Stromal cell of bone marrow (primary cell): ENCODE measurements around the gene IL1RN.
"Not testable (repeated sequence)": the region's sequence is repeated elsewhere in the genome, so short reads cannot be mapped to it uniquely, and the experiment has no call there.

Experiments used
- DNase-seq: peaks from one replicate; pipeline ENCODE4 v3.0.0-alpha.2; 2012; ENCODE audit warnings: low read depth

IL1RN gene, protein sequence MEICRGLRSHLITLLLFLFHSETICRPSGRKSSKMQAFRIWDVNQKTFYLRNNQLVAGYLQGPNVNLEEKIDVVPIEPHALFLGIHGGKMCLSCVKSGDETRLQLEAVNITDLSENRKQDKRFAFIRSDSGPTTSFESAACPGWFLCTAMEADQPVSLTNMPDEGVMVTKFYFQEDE

DNA sequence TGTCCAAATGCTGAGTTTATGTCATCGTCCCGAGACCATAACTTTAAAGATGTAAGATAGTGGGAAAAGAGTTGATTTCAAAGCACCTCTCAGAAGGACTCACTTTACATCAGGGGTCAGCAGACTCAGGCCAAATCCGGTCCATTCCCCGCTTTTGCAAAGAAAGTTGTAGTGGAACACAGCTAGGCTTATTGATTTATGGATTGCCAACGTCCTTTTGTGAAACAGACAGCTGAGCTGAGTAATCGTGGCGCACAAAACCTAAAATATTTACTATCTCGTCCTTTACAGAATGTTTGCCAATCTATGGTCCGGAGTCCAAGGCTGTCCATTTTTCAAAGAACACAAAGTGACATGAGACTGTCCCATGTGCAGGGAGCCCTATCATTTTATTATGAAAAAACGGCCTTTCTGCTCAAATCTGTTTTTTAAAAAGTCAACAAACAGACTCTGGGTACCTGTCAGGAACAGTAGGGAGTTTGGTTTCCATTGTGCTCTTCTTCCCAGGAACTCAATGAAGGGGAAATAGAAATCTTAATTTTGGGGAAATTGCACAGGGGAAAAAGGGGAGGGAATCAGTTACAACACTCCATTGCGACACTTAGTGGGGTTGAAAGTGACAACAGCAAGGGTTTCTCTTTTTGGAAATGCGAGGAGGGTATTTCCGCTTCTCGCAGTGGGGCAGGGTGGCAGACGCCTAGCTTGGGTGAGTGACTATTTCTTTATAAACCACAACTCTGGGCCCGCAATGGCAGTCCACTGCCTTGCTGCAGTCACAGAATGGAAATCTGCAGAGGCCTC lies at the start of gene IL1RN:
Gene IL1RN, plus strand, starts transcription at position 754 of the 801 bp plus-strand sequence. Its CDS starts 27 bp downstream, at position 781.
- DNase-seq, result no peak

GRCh38 chr2:113077921-113078320 lies 49.5 kb upstream of the IL1RN start:
- no peak for DNase-seq

DNA sequence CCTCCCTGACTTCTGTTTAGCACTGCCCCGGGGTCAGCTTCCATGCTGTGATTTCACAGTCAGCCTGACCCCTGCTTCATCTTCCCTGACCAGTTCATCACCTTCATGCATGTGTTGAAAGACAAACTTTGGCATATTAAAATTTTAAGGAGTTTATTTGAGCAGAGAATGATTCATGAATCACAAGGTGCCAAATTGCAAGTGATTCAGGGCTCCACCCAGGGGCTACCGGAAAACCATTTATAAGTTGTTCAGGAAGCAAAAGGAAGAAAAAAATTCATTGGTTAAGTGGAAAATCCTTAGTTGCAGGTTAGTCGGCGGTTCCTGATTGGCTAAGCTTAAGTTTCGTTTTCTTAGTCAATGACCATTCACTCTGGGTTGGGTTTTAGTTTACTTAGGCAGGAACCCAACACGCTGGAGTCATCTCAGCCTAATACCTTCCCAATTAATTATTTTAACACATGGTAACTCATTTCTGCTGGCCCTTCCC lies 49.0 kb upstream of the IL1RN start:
- peak; percentile 57 for DNase-seq

- DNase-seq, result no peak
These were observed 48.3 kb upstream of the IL1RN start for GRCh38 chr2:113079131-113079530.

DNA sequence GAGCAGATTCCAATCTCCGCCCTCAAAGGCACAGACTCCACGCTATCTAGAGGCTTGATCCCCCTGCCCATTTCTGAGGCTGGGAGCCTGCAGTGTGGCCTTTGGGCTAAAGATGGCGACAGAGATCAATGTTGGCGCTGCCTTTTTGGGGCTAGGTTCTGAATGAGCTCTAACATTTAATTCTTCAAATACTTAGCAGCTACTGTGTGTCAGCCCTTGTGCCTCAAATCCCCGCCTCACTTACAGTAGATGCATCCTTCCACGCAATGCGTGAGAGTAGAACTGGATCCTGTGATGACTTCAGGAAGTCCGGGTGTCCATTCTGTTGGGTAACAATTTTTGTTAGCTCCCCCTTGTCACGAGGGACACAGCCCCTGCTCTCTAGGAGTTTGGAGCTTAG lies 47.3 kb upstream of the IL1RN start:
- no peak for DNase-seq

- no peak for DNase-seq
These were observed 45.7 kb upstream of the IL1RN start for GRCh38 chr2:113081488-113082210.

DNA sequence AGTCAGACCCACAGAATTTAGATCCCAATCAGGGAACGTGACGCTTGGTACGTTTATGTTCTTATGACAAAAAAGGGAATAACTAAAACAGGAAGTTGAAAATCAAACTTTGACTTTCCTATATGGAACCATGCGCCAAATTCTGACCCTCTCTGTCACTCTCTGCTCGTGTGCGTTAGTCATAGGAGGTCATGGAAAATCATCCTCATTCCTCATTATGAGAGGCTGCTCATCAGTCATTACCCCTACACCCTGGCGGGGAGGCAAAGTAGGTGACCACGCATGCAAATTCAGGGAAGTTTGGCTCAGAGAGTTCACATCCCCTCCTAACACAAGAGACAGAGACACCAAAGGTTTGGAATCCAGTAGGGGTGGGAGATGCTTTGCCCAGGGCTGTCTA lies 44.1 kb upstream of the IL1RN start:
- no peak for DNase-seq

GRCh38 chr2:113084249-113085000 lies 43.0 kb upstream of the IL1RN start:
- no peak for DNase-seq

- DNase-seq, result no peak
These were observed 41.9 kb upstream of the IL1RN start for GRCh38 chr2:113085542-113085941.

GRCh38 chr2:113088213-113088992 lies 39.0 kb upstream of the IL1RN start:
- no peak for DNase-seq

- no peak for DNase-seq
These were observed 37.5 kb upstream of the IL1RN start for GRCh38 chr2:113089916-113090315.

- DNase-seq, result no peak
These were observed 36.0 kb upstream of the IL1RN start for GRCh38 chr2:113091231-113091896.

DNA sequence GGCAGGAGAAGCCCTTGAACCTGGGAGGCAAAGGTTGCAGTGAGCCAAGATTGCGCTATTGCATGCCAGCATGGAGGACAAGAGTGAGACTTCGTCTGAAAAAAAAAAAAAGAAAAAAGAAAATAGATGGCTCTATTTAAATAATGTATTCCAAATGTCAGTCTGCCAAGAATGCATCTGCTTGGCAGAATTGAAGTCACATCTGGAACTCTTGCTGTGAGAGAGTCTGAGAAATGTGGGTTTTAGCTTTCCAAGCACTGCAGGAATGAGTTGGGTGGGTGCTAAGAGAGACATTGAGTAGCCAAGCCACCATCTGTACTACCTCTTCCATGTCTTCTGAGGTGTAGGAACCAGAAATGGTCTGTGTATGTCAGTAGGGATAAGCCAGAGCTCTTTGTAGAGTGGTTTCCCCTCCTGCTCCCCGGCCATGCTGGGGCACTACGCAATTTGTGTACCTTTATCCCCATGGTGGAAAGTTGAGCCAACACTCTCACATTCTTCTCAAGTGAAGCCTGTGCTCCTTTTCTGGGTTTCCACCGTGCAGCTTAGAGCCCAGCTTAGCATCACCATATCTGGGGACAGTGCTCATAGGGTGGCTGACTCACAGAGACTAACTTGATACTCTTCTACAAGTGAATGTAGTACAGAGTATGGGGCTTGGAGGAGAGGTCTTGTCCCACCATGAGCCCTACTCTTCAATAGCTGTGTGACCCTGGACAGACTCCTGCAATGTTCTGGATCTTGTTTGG lies 34.4 kb upstream of the IL1RN start:
- no peak for DNase-seq

DNA sequence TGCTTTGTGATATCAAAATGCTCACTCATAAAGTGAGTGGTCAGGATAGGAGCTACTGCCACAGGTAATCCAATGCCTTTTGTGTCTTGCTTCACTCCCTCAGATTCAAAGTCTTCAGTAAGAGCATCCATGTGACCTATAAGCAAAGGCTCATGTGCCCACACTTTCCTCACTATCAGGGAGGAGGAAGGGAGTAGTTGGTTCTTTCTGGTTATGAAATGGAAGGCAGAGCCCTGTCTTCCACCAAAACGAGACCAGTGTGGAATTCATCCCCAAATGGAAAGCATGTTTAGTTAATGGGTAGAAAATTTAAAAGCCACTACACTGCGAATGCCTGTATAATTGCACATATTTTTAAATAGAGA lies 33.8 kb upstream of the IL1RN start:
- DNase-seq, result no peak

GRCh38 chr2:113096306-113096705 lies 31.1 kb upstream of the IL1RN start:
- DNase-seq, result not testable (repeated sequence)

GRCh38 chr2:113096842-113097618 lies 30.4 kb upstream of the IL1RN start:
- DNase-seq, result not testable (repeated sequence)

DNA sequence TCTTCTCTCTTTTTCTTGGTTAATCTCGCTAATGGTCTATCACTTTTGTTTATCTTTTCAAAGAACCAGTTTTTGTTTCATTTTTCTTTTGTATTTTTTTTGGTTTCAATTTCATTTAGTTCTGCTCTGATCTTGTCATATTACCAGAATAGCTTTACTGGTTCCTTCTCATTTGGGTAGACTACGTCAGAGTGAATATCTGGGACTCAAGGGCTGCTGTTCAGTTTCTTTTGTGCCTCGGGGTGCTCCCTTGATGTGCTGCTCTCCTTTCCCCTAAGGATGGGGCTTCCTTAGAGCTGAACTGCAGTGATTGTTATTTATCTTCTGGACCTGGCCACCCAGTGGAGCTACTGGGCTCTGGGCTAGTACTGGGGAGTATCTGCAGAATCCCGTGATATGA lies 29.4 kb upstream of the IL1RN start:
- no peak for DNase-seq

DNA sequence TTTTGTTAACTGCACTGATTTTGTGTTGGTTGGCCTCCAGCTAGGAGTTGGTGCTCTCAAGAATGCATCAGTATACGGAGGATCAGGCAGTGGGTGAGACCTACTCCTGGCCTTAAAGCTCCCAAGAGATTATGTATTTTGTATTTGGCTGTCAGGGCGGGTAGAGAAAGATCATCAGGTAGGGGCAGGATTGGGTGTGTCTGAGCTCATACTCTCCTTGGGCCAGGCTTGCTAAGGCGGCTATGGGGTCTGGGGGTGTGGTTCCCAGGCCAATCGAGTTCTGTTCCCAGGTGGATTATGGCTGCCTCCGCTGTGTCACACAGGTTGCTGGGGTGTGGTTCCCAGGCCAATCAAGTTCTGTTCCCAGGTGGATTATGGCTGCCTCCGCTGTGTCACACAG lies 28.9 kb upstream of the IL1RN start:
- DNase-seq, result no peak

GRCh38 chr2:113102133-113102532 lies 25.3 kb upstream of the IL1RN start:
- no peak for DNase-seq
